Esophagus squamous epithelium (tissue), 5 donors: ENCODE data around the gene SPECC1. TPM values are rescaled to one million over a fixed set of nuclear protein-coding genes. Genes with fewer than 3 reads are reported as not detected.
"Not testable (repeated sequence)": the region's sequence is repeated elsewhere in the genome, so short reads cannot be mapped to it uniquely, and the experiment has no call there.

Experiments used
- DNase-seq: peaks from one replicate; lab custom pipeline; 2025; lab: John Stamatoyannopoulos, UW
- H3K27ac ChIP-seq, 4 donors: fragments of 200-600 bp; sonication (generic); one replicate each; pipeline ENCODE4 v1.5.1; 2016 to 2019; ENCODE audit warnings: mild to moderate bottlenecking in 1 of 4
- H3K27me3 ChIP-seq, 4 donors: fragments of 200-600 bp; sonication (generic); 1 replicate in 3 of 4; 2 replicates in 1 of 4; pipeline versions ENCODE4 v1.5.1 to v1.6.0; 2017 to 2021; ENCODE audit warnings: antibody characterized with exemption in 1 of 4
- H3K36me3 ChIP-seq, 3 donors: fragments of 200-600 bp; sonication (generic); one replicate each; pipeline ENCODE4 v1.5.1; 2016 to 2019
- H3K4me1 ChIP-seq, 3 donors: fragments of 200-600 bp; sonication (generic); one replicate each; pipeline ENCODE4 v1.5.1; 2017 to 2019
- H3K4me3 ChIP-seq, 4 donors: fragments of 200-600 bp; sonication (generic); 1 replicate in 3 of 4; 2 replicates in 1 of 4; pipeline ENCODE4 v1.5.1; 2016 to 2019; ENCODE audit warnings: mild to moderate bottlenecking in 2 of 4, moderate library complexity in 1 of 4
- H3K9me3 ChIP-seq, 3 donors: fragments of 200-600 bp; sonication (generic); one replicate each; pipeline ENCODE4 v1.5.1; 2016 to 2019
- CTCF ChIP-seq, 6 experiments: fragments of 450-650 bp in 4 of 6; fragments of 200-600 bp in 2 of 6; sonication (generic) in 2 of 6; IDR thresholded peaks; one replicate each; pipeline ENCODE4 v1.5.1; 2016 to 2019; ENCODE audit warnings: antibody characterized with exemption in 6 of 6, mild to moderate bottlenecking in 4 of 6, moderate library complexity in 4 of 6
- POLR2A ChIP-seq, 4 donors: fragments of 450-650 bp; IDR thresholded peaks; one replicate each; pipeline ENCODE4 v1.6.1; 2017; ENCODE audit warnings: antibody characterized with exemption in 4 of 4, mild to moderate bottlenecking in 4 of 4, moderate library complexity in 3 of 4
- WGBS, 2 donors: methylation state at CpG; one replicate each; pipeline ENCODE4 v1.1.5; 2018; 5-methylcytosine and 5-hydroxymethylcytosine counted together
- intact Hi-C: fragments of 100-400 bp; cut with DNase I; formaldehyde crosslinking; loops from one replicate; pipeline ENCODE4 v1.15.0; 2022
- total RNA-seq, 4 donors: library from RNA; depleted of rRNA; stranded (reverse); fragments of >200 nt; gene quantifications; one replicate each; pipeline ENCODE4 v1.1.0, GENCODE V29; 2016
- donor health status: DM: yes; HTN: yes; CAD: no.

The SPECC1 gene
- total RNA-seq, 4 donors from 2014 or later = 13.8 to 29.6 (median 19.0) TPM

- intact Hi-C loops = no loop called here
- peaks cover 0 to 39% (median 26%) of the 10 kb centered on the region in 3 donors for H3K4me1 ChIP-seq
- TF ChIP-seq CTCF (IDR thresholded peaks at IDR 0.05) (no peak), POLR2A (IDR thresholded peaks at IDR 0.05) (no peak)
- no peaks in the 10 kb centered on the region for H3K36me3 ChIP-seq
- 70% methylated on average over 7 to 8 of the region's 8 CpGs for WGBS, 2 donors
- no peak for DNase-seq
- H3K27ac ChIP-seq = peak overlapping the region in 3 of 4 donors; percentile 63 to 87 (median 82)
- no peak overlapping the region for H3K4me3 ChIP-seq
- H3K27me3 ChIP-seq = no peaks in the 10 kb centered on the region
- H3K9me3 ChIP-seq = no peaks in the 10 kb centered on the region
These were observed 87.3 kb downstream of the SPECC1 start for GRCh38 chr17:20096430-20096829.

- intact Hi-C loops = no loop called here
- Histone ChIP-seq H3K27me3 (no peaks in the 10 kb centered on the region), H3K36me3 (no peaks in the 10 kb centered on the region), H3K27ac (no peak overlapping the region), H3K4me1 (peaks cover 0 to 33% (median 20%) of the 10 kb centered on the region in 3 donors), H3K4me3 (no peak overlapping the region), H3K9me3 (no peaks in the 10 kb centered on the region)
- 80 to 85% methylated on average over 5 to 6 of the region's 6 CpGs for WGBS, 2 donors
- no peak for TF ChIP-seq POLR2A (IDR thresholded peaks at IDR 0.05)
- no peak for TF ChIP-seq CTCF (IDR thresholded peaks at IDR 0.05)
- DNase-seq = no peak
These were observed 88.2 kb downstream of the SPECC1 start for GRCh38 chr17:20097330-20097729.

DNA sequence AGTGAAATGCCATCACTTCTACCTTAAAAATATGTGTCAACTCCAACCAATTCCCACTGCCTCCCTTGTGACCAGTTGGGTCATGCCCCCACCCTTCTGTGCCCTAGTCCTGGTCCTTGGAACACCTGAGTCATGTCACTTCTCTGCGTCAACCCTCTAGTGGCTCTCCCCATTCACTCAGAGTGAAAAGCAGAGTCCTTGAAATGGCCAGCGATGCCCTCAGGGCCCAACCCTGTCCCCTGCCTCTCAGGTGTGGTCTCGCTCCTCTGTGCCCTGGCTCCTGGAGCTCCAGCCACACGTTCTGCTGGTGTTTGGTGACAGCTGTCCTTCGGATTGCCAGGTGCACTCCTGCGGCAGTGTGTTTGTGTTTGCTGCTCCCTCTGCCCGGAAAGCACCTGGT lies 89.2 kb downstream of the SPECC1 start:
- no peak overlapping the region for H3K4me3 ChIP-seq
- no peak overlapping the region for H3K27ac ChIP-seq
- peaks cover under 1 to 24% (median 13%) of the 10 kb centered on the region in 3 donors for H3K4me1 ChIP-seq
- intact Hi-C loops = no loop called here
- no peaks in the 10 kb centered on the region for H3K9me3 ChIP-seq
- no peak for DNase-seq
- TF ChIP-seq POLR2A (IDR thresholded peaks at IDR 0.05) = no peak
- TF ChIP-seq CTCF (IDR thresholded peaks at IDR 0.05) = no peak
- no peaks in the 10 kb centered on the region for H3K27me3 ChIP-seq
- H3K36me3 ChIP-seq = no peaks in the 10 kb centered on the region
- 79 to 80% methylated on average over 7 of the region's 7 CpGs for WGBS, 2 donors

GRCh38 chr17:20100806-20101205 lies 91.6 kb downstream of the SPECC1 start:
- WGBS, 2 donors = 90 to 95% methylated on average over 3 of the region's 3 CpGs
- H3K4me3 ChIP-seq, intact Hi-C loops, H3K4me1 ChIP-seq, H3K36me3 ChIP-seq, DNase-seq, H3K27ac ChIP-seq, H3K9me3 ChIP-seq, H3K27me3 ChIP-seq: not testable (repeated sequence)

GRCh38 chr17:20103454-20104446 lies 94.6 kb downstream of the SPECC1 start:
- H3K27me3 ChIP-seq = no peaks in the 10 kb centered on the region
- no peak overlapping the region for H3K4me3 ChIP-seq
- H3K4me1 ChIP-seq = peaks cover 0 to 8% (median 4%) of the 10 kb centered on the region in 3 donors
- H3K27ac ChIP-seq = peak overlapping the region in 1 of 4 donors; percentile 17
- no peak for DNase-seq
- intact Hi-C loops = no loop called here
- no peaks in the 10 kb centered on the region for H3K36me3 ChIP-seq
- no peaks in the 10 kb centered on the region for H3K9me3 ChIP-seq
- TF ChIP-seq CTCF (IDR thresholded peaks at IDR 0.05) = no peak
- TF ChIP-seq POLR2A (IDR thresholded peaks at IDR 0.05) = no peak
- WGBS, 2 donors = 55 to 59% methylated on average over 5 to 10 of the region's 12 CpGs
